Fibroblast of lung (primary cell): Measurements from ENCODE around the gene C21orf91.

Source experiments
- CTCF ChIP-seq, 2 donors: IDR thresholded peaks in 1 of 2; conservative IDR thresholded peaks in 1 of 2; 1 replicate in 1 of 2; 2 replicates in 1 of 2; pipeline ENCODE4 v1.5.1; 2011 to 2012; ENCODE audit warnings: low read length in 2 of 2, control low read depth in 1 of 2, inconsistent platforms in 1 of 2, low read depth in 1 of 2, mild to moderate bottlenecking in 1 of 2
- EZH2 ChIP-seq: IDR thresholded peaks from 2 replicates; pipeline ENCODE4 v1.5.1; 2012; ENCODE audit warnings: low read length, control low read depth, mild to moderate bottlenecking; ENCODE audit errors: missing control alignments

GRCh38 chr21:17789069-17789468 is 30.1 kb downstream of the C21orf91 start:
- TF ChIP-seq CTCF (conservative IDR thresholded peaks at IDR 0.05 in 1 of 2, IDR thresholded peaks at IDR 0.05 in 1 of 2; ENCODE audit: low read depth in 1 of 2, low read length in 2 of 2) (no peak), EZH2 (no peak)
